T47D (cell line): ENCODE data around the gene ZNF808.
"Not testable (repeated sequence)": the region's sequence is repeated elsewhere in the genome, so short reads cannot be mapped to it uniquely, and the experiment has no call there.

Experiments used
- DNase-seq, 2 experiments: peaks; one replicate each; pipeline versions ENCODE4 v3.0.0 to v3.0.0-alpha.2; 2011 to 2012; ENCODE audit warnings: low read depth in 1 of 2, low spot score in 1 of 2
- JUND ChIP-seq: IDR thresholded peaks from 2 replicates; pipeline ENCODE4 v1.6.1; 2012; ENCODE audit warnings: low read depth
- in situ Hi-C: cut with HindIII; loops from 2 replicates; pipeline ENCODE4 v1.10.0; 2016; ENCODE audit warnings: low sequenced_read_pairs, low pct_unique_long_range_greater_than_20kb

The ZNF808 gene

GRCh38 chr19:52527134-52527955 lies at the start of gene ZNF808:
Gene ZNF808 (plus strand): TSS chr19:52527668. CDS start chr19:52543285, 15,617 bp downstream.
- DNase-seq: peak; percentile 66 to 95
- in situ Hi-C loops: no loop called here
- no peak for TF ChIP-seq JUND

- DNase-seq, in situ Hi-C loops: not testable (repeated sequence)
Observed at GRCh38 chr19:52484111-52484743, 43.2 kb upstream of the ZNF808 start.

GRCh38 chr19:52485064-52485463 lies 42.4 kb upstream of the ZNF808 start:
- in situ Hi-C loops, DNase-seq: not testable (repeated sequence)

- in situ Hi-C loops, DNase-seq: not testable (repeated sequence)
Observed at GRCh38 chr19:52485561-52486240, 41.8 kb upstream of the ZNF808 start.

GRCh38 chr19:52492201-52492993 lies 35.1 kb upstream of the ZNF808 start:
- in situ Hi-C loops: no loop called here
- peak; percentile 39 to 86 for DNase-seq
- no peak for TF ChIP-seq JUND

GRCh38 chr19:52492994-52493470 lies 34.4 kb upstream of the ZNF808 start:
- TF ChIP-seq JUND: no peak
- in situ Hi-C loops: no loop called here
- DNase-seq: peak; percentile 58 to 74

- no peak for TF ChIP-seq JUND
- no peak for DNase-seq
- in situ Hi-C loops: no loop called here
Observed at GRCh38 chr19:52494518-52494917, 33.0 kb upstream of the ZNF808 start.

- no peak for DNase-seq
- TF ChIP-seq JUND: no peak
- in situ Hi-C loops: no loop called here
Observed at GRCh38 chr19:52498571-52498970, 28.9 kb upstream of the ZNF808 start.

GRCh38 chr19:52500474-52500873 lies 27.0 kb upstream of the ZNF808 start:
- DNase-seq, in situ Hi-C loops: not testable (repeated sequence)

GRCh38 chr19:52500991-52501390 lies 26.5 kb upstream of the ZNF808 start:
- in situ Hi-C loops: not testable (repeated sequence)

GRCh38 chr19:52507266-52507665 lies 20.2 kb upstream of the ZNF808 start:
- TF ChIP-seq JUND: no peak

More at GRCh38 chr19:52500991-52501390, 26.5 kb upstream of the ZNF808 start:
- not testable (repeated sequence) for DNase-seq

GRCh38 chr19:52516191-52516590 lies 11.3 kb upstream of the ZNF808 start:
- in situ Hi-C loops: no loop called here
- no peak for TF ChIP-seq JUND
- no peak for DNase-seq

More at GRCh38 chr19:52507266-52507665, 20.2 kb upstream of the ZNF808 start:
- DNase-seq: no peak
- in situ Hi-C loops: no loop called here
